ENCODE measurements around the gene RRBP1. TPM values are rescaled to one million over a fixed set of nuclear protein-coding genes. Genes with fewer than 3 reads are reported as not detected.
"Not testable (repeated sequence)": the region's sequence is repeated elsewhere in the genome, so short reads cannot be mapped to it uniquely, and the experiment has no call there.

RRBP1 gene
- total RNA-seq, 1 experiment from 2014 or later: 70.4 TPM

- DNase-seq (ENCODE audit: low read depth): no peak
- in situ Hi-C loops (cut with HindIII; ENCODE audit: low pct_unique_long_range_greater_than_20kb, low sequenced_read_pairs): no loop called here
Measured at GRCh38 chr20:17671565-17671964, 10.5 kb downstream of the RRBP1 start.

DNA sequence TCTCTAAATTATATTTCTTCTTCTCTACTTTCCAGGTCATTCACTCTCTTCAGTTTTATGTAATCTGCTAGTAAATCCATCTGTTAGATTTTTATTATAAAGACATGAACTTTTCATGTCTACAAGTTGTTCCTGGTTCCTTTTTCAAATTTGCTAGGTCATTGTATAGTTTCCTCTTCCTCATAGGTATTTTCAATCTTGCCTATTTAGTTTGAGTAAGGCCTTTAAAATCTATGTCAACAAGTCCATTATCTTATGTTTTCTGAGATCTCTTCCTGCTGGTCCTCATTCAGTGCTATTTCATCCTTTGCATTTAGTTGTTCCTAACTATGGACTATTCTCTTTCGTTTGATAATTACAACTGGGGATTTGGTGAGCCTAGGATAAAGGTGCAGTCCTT is 11.0 kb downstream of the RRBP1 start:
- in situ Hi-C loops (cut with HindIII; ENCODE audit: low pct_unique_long_range_greater_than_20kb, low sequenced_read_pairs): no loop called here
- no peak for DNase-seq (ENCODE audit: low read depth)

DNA sequence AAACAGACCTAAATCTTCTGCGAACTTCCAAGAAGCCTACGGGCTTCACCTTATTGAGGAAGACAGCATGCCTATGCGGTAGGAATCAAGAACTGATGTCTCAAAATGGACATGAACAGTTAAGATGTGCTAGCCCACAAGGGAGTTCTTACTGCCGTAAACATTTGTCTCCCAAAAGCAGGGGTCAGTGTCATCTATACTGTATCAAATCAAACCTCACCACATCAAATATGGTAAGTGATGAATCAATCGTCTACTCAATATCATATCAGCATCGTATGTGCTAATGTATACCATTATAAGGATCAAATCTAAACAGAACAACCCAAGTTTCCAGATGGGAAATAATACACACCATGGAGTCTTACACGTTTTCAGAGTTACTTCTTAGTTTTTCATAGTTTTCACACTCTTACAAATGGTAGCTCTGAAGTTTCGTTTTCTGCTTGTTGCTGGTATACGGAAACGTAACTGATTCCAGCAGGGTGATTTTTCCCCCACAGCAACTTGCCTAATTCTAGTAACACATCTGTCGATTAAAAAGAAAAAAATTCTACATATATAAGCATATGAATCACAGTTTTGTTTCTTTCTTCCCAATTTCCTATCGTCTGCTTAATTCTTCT is 12.6 kb downstream of the RRBP1 start:
- in situ Hi-C loops (cut with HindIII; ENCODE audit: low pct_unique_long_range_greater_than_20kb, low sequenced_read_pairs): no loop called here

DNA sequence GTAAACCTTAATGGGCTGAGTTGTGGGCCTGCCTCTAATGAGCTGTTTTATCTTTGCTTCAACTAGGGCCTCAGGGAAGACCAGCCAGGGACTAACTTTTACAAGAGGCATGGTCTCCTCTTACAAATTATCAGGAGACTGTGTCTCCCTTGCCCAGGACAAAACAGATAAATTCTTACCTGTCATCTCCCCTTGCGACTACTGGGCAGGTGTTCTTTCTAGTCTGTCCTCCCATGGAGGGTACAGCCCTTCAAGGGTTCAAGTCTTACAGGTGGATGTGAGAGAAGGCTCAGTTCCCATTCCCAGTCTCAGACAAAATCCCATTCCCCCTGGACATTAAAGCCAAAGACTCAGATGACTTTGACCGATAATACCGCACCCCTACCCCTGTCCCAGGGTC is 13.6 kb downstream of the RRBP1 start:
- no peak for DNase-seq (ENCODE audit: low read depth)
- in situ Hi-C loops (cut with HindIII; ENCODE audit: low pct_unique_long_range_greater_than_20kb, low sequenced_read_pairs): no loop called here

More for the DNA sequence above, 12.6 kb downstream of the RRBP1 start:
- no peak for DNase-seq (ENCODE audit: low read depth)

GRCh38 chr20:17667445-17667844 is 14.6 kb downstream of the RRBP1 start:
- in situ Hi-C loops (cut with HindIII; ENCODE audit: low pct_unique_long_range_greater_than_20kb, low sequenced_read_pairs): no loop called here
- DNase-seq (ENCODE audit: low read depth): no peak

DNA sequence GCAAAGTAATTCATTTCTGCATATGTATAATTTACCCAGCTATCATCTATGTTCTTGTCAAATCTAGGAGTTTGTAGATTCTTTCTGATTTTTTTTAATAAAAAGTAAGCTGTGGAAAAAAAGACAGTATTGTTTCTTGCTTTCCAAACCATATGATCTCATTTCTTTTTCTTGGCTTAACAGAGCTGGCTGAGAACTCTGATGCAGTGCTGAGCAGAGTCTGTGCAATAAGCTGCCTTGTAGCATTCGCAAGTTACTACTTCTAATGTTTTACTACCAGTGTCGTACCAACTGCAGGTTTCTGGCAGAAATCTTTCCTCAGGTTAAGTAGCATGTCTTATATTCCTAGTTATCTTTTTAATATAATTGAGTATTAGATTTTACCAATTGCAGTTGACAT is 15.6 kb downstream of the RRBP1 start:
- DNase-seq (ENCODE audit: low read depth): no peak
- in situ Hi-C loops (cut with HindIII; ENCODE audit: low pct_unique_long_range_greater_than_20kb, low sequenced_read_pairs): no loop called here

DNA sequence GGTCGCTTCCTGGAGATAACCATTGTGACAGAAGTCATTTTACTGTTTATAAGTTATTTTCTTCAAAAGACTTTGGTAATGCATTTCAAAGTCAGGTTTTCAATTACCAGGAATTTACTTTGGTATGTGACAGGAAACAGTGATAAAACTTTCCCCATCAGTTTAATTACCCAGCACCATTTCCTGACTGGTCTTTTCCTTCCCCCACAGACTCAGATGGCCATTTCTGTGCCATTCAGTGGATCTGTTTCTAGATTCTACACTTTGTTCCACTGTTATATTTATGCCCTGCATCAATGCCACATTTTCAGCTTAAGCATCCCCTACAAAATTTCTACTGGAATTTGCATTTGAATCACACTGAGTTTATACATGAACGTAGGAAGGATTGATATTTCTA is 16.3 kb downstream of the RRBP1 start:
- in situ Hi-C loops (cut with HindIII; ENCODE audit: low pct_unique_long_range_greater_than_20kb, low sequenced_read_pairs): no loop called here
- no peak for DNase-seq (ENCODE audit: low read depth)

GRCh38 chr20:17664025-17664633 is 17.9 kb downstream of the RRBP1 start:
- DNase-seq (ENCODE audit: low read depth): no peak
- in situ Hi-C loops (cut with HindIII; ENCODE audit: low pct_unique_long_range_greater_than_20kb, low sequenced_read_pairs): no loop called here

DNA sequence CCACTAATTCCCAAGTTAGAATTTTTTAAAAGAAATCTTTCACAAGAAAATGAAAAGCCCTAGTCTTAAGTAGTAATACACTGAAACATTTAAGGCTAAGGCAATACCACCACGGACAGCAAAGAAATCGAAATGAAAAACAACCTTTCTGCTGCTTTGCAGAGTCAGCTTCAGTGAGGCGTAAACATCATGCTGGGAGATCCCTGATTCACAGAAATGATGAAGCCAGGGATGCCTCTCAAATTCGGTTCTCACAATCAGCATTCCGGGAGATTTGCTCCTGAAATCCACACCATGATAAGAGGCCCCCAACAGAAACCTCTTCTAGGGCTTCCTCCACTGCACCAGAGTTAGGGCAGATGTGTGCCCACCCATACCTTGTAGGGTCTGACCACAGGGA is 18.6 kb downstream of the RRBP1 start:
- DNase-seq (ENCODE audit: low read depth): no peak
- in situ Hi-C loops (cut with HindIII; ENCODE audit: low pct_unique_long_range_greater_than_20kb, low sequenced_read_pairs): no loop called here

DNA sequence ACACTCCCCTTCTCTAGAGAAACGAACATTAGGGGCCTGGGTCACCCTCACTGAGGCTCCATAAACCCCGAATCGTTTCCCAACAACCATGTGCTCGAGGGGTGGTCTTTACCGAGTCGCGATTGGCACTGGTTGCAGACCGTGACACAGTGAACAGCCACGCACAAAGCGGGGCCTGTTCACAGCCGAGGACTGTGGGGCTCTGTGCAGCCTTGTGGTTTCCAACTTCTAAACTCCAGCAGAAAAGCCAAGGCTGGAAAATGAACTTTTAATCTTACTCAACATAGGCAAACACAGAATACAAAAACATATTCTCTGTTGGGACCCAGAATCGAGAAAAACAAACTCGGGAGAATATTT is 19.0 kb downstream of the RRBP1 start:
- no peak for DNase-seq (ENCODE audit: low read depth)
- in situ Hi-C loops (cut with HindIII; ENCODE audit: low pct_unique_long_range_greater_than_20kb, low sequenced_read_pairs): no loop called here

- in situ Hi-C loops (cut with HindIII; ENCODE audit: low pct_unique_long_range_greater_than_20kb, low sequenced_read_pairs): no loop called here
- no peak for DNase-seq (ENCODE audit: low read depth)
Measured at GRCh38 chr20:17662333-17663039, 19.6 kb downstream of the RRBP1 start.

- in situ Hi-C loops (cut with HindIII; ENCODE audit: low pct_unique_long_range_greater_than_20kb, low sequenced_read_pairs): no loop called here
- no peak for DNase-seq (ENCODE audit: low read depth)
Measured at GRCh38 chr20:17661121-17661744, 20.8 kb downstream of the RRBP1 start.

DNA sequence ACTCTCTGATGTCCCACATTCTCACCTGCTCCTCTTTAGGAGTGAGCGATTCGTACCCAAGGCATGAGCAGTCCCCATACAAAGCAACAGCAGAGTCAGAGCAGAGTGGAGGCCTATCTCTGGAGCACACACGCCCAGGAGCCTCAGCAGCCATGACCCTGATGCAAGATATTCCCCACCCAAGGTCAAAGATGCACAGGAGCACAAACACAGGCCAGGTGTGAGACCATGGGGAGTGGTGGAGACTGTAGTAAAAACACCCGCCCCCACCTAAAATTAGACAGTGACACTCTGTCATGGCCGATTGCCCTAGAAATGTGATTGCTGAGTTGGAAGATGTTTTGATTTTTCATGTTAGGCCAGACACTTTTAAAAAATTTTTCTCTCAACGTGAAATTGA is 21.4 kb downstream of the RRBP1 start:
- in situ Hi-C loops (cut with HindIII; ENCODE audit: low pct_unique_long_range_greater_than_20kb, low sequenced_read_pairs): no loop called here
- no peak for DNase-seq (ENCODE audit: low read depth)

- DNase-seq (ENCODE audit: low read depth): no peak
Measured at GRCh38 chr20:17659801-17660200, 22.2 kb downstream of the RRBP1 start.

DNA sequence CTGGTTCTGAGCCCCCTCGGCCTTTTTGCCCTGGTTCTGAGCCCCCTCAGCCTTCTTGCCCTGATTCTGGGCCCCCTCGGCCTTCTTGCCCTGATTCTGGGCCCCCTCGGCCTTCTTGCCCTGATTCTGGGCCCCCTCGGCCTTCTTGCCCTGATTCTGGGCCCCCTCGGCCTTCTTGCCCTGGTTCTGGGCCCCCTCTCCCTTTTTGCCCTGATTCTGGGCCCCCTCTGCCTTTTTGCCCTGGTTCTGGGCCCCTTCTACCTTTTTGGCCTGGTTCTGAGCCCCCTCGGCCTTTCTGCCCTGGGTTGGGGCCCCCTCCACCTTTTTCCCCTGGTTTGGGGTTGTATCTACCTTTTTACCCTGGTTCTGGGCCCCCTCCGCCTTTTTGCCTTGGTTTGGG is 22.7 kb downstream of the RRBP1 start:
- in situ Hi-C loops (cut with HindIII; ENCODE audit: low pct_unique_long_range_greater_than_20kb, low sequenced_read_pairs); DNase-seq (ENCODE audit: low read depth): not testable (repeated sequence)

More at GRCh38 chr20:17659801-17660200, 22.2 kb downstream of the RRBP1 start:
- in situ Hi-C loops (cut with HindIII; ENCODE audit: low pct_unique_long_range_greater_than_20kb, low sequenced_read_pairs): no loop called here

GRCh38 chr20:17658648-17658993 is 23.4 kb downstream of the RRBP1 start:
- in situ Hi-C loops (cut with HindIII; ENCODE audit: low pct_unique_long_range_greater_than_20kb, low sequenced_read_pairs): no loop called here
- no peak for DNase-seq (ENCODE audit: low read depth)

DNA sequence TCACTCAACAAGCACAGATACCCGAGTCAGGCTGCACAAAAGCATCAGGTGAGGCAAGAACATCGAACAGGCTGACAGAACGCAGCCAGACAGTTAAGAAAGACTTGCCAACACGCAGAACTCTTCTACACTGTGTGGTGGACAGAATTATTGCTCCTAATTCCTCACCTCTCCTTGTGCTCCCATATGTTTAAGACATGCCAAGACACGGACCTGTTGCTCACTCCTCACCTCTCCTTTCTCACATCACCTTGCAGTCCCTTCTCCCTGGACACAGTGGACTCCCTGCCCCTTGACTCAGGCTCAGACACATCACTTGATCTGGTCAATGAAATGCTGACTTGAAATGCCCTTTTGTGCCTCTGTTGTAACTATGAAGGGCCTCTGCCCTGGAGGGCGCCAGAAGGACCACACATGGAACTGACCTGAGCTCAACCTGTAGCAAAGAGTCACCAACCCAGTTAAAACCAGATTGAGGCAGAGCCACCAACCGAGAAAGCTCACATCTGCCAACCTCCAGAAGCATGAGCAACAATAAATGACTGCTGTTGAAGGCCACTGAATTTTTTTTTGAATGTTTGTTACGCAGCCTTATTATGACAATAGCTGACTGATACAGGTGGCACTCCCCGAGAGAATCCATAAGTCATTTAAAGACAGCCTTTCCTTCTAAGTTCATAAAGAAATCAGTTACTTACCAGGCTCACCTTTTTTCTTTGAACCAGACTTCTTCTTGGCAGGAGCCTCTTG is 24.0 kb downstream of the RRBP1 start:
- in situ Hi-C loops (cut with HindIII; ENCODE audit: low pct_unique_long_range_greater_than_20kb, low sequenced_read_pairs): no loop called here
- DNase-seq (ENCODE audit: low read depth): no peak

- no peak for DNase-seq (ENCODE audit: low read depth)
- in situ Hi-C loops (cut with HindIII; ENCODE audit: low pct_unique_long_range_greater_than_20kb, low sequenced_read_pairs): no loop called here
Measured at GRCh38 chr20:17657079-17657825, 24.8 kb downstream of the RRBP1 start.

All from Caki2 (cell line).